HG03175 (cell line): Measurements from ENCODE around the gene HOMEZ.

Source experiments
- ATAC-seq: cut with Tn5 transposase; IDR thresholded peaks from one replicate; pipeline ENCODE4 v1.9.1; 2021; ENCODE audit warnings: mild to moderate bottlenecking, moderate library complexity; ENCODE audit not compliant: unreplicated experiment

The HOMEZ gene

GRCh38 chr14:23307687-23308644 lies 22.0 kb upstream of the HOMEZ start:
- no peak for ATAC-seq

GRCh38 chr14:23307146-23307530 lies 21.2 kb upstream of the HOMEZ start:
- ATAC-seq = no peak

- no peak for ATAC-seq
Measured at GRCh38 chr14:23306412-23307145, 20.6 kb upstream of the HOMEZ start, which contains the start of gene BCL2L2. BCL2L2 (plus strand) TSS chr14:23306833; CDS start chr14:23307768, 935 bp downstream.

GRCh38 chr14:23302290-23303225 lies 16.6 kb upstream of the HOMEZ start, which contains the start of gene PPP1R3E:
PPP1R3E (minus strand) TSS chr14:23302859; CDS start chr14:23302576, 283 bp downstream.
- ATAC-seq = peak; percentile 37

GRCh38 chr14:23301969-23302289 lies 16.0 kb upstream of the HOMEZ start:
- peak; percentile 18 for ATAC-seq

- ATAC-seq = peak; percentile 83
Measured at GRCh38 chr14:23301288-23301968, 15.5 kb upstream of the HOMEZ start.

- ATAC-seq = no peak
Measured at GRCh38 chr14:23300687-23301223, 14.8 kb upstream of the HOMEZ start.

GRCh38 chr14:23299986-23300686 lies 14.2 kb upstream of the HOMEZ start:
- no peak for ATAC-seq

GRCh38 chr14:23299211-23299957 lies 13.5 kb upstream of the HOMEZ start:
- no peak for ATAC-seq

- ATAC-seq = no peak
Measured at GRCh38 chr14:23297611-23298277, 11.8 kb upstream of the HOMEZ start.

GRCh38 chr14:23297096-23297495 lies 11.2 kb upstream of the HOMEZ start:
- ATAC-seq = no peak

GRCh38 chr14:23296012-23296777 lies 10.3 kb upstream of the HOMEZ start:
- no peak for ATAC-seq

GRCh38 chr14:23294734-23295561 lies 9.0 kb upstream of the HOMEZ start:
- ATAC-seq = peak; percentile 57

GRCh38 chr14:23286902-23287479 lies 1.1 kb upstream of the HOMEZ start:
- ATAC-seq = no peak

GRCh38 chr14:23285530-23286019 lies 357 bp downstream of the HOMEZ start:
- ATAC-seq = peak; percentile 23
